K562 (cell line): ENCODE results near the gene RTP3. TPM values are rescaled to one million over a fixed set of nuclear protein-coding genes. Genes with fewer than 3 reads are reported as not detected.

ENCODE experiments used
- CXXC5 ChIP-seq: fragments of 250-450 bp; sonication (Bioruptor Pico); IDR thresholded peaks from 2 replicates; pipeline ENCODE4 v1.8.0; 2022; ENCODE audit warnings: inconsistent platforms, mild to moderate bottlenecking, moderate library complexity
- FIP1L1 ChIP-seq: fragments of 200-400 bp; formaldehyde crosslinking; IDR thresholded peaks from 2 replicates; pipeline ENCODE4 v1.6.1; 2018; ENCODE audit warnings: mild to moderate bottlenecking, low read depth, low read length; ENCODE audit not compliant: poor library complexity, severe bottlenecking
- KDM5B ChIP-seq: fragments of 200-600 bp; sonication (generic); IDR thresholded peaks from 2 replicates; pipeline ENCODE4 v1.6.1; 2012; ENCODE audit warnings: low read depth, mild to moderate bottlenecking, moderate library complexity, low read length, control low read depth, inconsistent platforms; ENCODE audit not compliant: insufficient replicate concordance
- MIER1 ChIP-seq: fragments of 450-650 bp; IDR thresholded peaks from 2 replicates; pipeline ENCODE4 v1.6.1; 2016; ENCODE audit warnings: antibody characterized with exemption, mild to moderate bottlenecking, low read depth
- PYGO2 ChIP-seq: fragments of 450-650 bp; IDR thresholded peaks from 2 replicates; pipeline ENCODE4 v1.6.1; 2016; ENCODE audit warnings: mild to moderate bottlenecking, missing genetic modification characterization, moderate library complexity, missing compliant biosample characterization
- RBBP5 ChIP-seq: fragments of 200-600 bp; sonication (generic); IDR thresholded peaks from 2 replicates; pipeline ENCODE4 v1.6.1; 2012; ENCODE audit warnings: borderline replicate concordance, mild to moderate bottlenecking, low read length, control low read depth, inconsistent platforms; ENCODE audit not compliant: insufficient read depth, poor library complexity, severe bottlenecking
- SMARCB1 ChIP-seq: IDR thresholded peaks from 2 replicates; pipeline ENCODE4 v1.6.1; 2011; ENCODE audit warnings: improper control_type of control experiment, low read depth; ENCODE audit not compliant: insufficient read length
- TAL1 ChIP-seq: fragments of 450-650 bp; IDR thresholded peaks from 2 replicates; pipeline ENCODE4 v1.6.1; 2016; ENCODE audit warnings: mild to moderate bottlenecking
- ZEB2 ChIP-seq: fragments of 450-650 bp; IDR thresholded peaks from 2 replicates; pipeline ENCODE4 v1.6.1; 2016
- ZNF12 ChIP-seq: sonication (generic); formaldehyde crosslinking; IDR thresholded peaks from 2 replicates; pipeline ENCODE4 v1.4.0; 2020; ENCODE audit warnings: mild to moderate bottlenecking, missing genetic modification reagents
- ZNF146 ChIP-seq: IDR thresholded peaks from one replicate; pipeline ENCODE4 v1.6.1; 2018; ENCODE audit warnings: missing compliant biosample characterization; ENCODE audit not compliant: unreplicated experiment
- ZNF174 ChIP-seq: fragments of 250-450 bp; sonication (Bioruptor Pico); IDR thresholded peaks from 2 replicates; pipeline ENCODE4 v1.4.0; 2020; ENCODE audit warnings: mild to moderate bottlenecking
- ZNF212 ChIP-seq: fragments of 450-650 bp; formaldehyde crosslinking; IDR thresholded peaks from 2 replicates; pipeline ENCODE4 v1.4.0; 2020; ENCODE audit warnings: mild to moderate bottlenecking
- ZNF347 ChIP-seq: fragments of 450-650 bp; formaldehyde crosslinking; IDR thresholded peaks from 2 replicates; pipeline ENCODE4 v1.4.0; 2020; ENCODE audit warnings: low read depth, mild to moderate bottlenecking, moderate library complexity
- polyA plus RNA-seq, 8 experiments: library from polyadenylated mRNA; depleted of rRNA in 4 of 8; stranded (reverse) in 5 of 8; unstranded in 3 of 8; fragments of >200 nt; fragmentation: Nextera tagmentation in 2 of 8; fragmentation: Illumina TruSeq in 1 of 8; extraction: Ambion mirVana in 2 of 8; extraction: Trizol in 1 of 8; gene quantifications; 2 replicates each; pipeline versions ENCODE4 v1.2.1 to v1.2.3, GENCODE V29; 2011 to 2014; ENCODE audit warnings: inconsistent platforms in 1 of 8, missing spikeins in 1 of 8
- total RNA-seq, 7 experiments: library from RNA; depleted of rRNA in 6 of 7; stranded (reverse); fragments of >200 nt in 6 of 7; fragmentation: Illumina TruSeq in 2 of 7; extraction: Trizol in 2 of 7; gene quantifications; 2 replicates each; pipeline versions ENCODE4 v1.2.1 to v1.2.3, GENCODE V29; 2011 to 2021; ENCODE audit warnings: low replicate concordance in 1 of 7
- TF ChIP-seq, protein P1 (sequence below): sonication (generic); formaldehyde crosslinking; IDR thresholded peaks from 2 replicates; pipeline ENCODE4 v1.8.1; 2023; ENCODE audit warnings: mild to moderate bottlenecking, missing genetic modification reagents
- TF ChIP-seq, protein P2 (sequence below): fragments of 250-450 bp; sonication (Bioruptor Pico); IDR thresholded peaks from 2 replicates; pipeline ENCODE4 v1.8.0; 2021; ENCODE audit warnings: moderate library complexity, mild to moderate bottlenecking, inconsistent platforms
- TF ChIP-seq, protein P3 (sequence below): fragments of 250-450 bp; sonication (Bioruptor Pico); IDR thresholded peaks from 2 replicates; pipeline ENCODE4 v1.4.0; 2020
- TF ChIP-seq, protein P4 (sequence below), 2 experiments: fragments of 450-650 bp in 1 of 2; sonication (generic) in 1 of 2; formaldehyde crosslinking; conservative IDR thresholded peaks; 2 replicates each; pipeline versions ENCODE4 v1.4.0 to v1.8.1; 2020 to 2022; ENCODE audit warnings: mild to moderate bottlenecking in 1 of 2, missing genetic modification reagents in 1 of 2

Gene RTP3
- total and polyA plus RNA-seq, 9 of the 15 experiments (the other 6 are each of a cell fraction or from before 2014, with no cell fraction given), result not detected

DNA sequence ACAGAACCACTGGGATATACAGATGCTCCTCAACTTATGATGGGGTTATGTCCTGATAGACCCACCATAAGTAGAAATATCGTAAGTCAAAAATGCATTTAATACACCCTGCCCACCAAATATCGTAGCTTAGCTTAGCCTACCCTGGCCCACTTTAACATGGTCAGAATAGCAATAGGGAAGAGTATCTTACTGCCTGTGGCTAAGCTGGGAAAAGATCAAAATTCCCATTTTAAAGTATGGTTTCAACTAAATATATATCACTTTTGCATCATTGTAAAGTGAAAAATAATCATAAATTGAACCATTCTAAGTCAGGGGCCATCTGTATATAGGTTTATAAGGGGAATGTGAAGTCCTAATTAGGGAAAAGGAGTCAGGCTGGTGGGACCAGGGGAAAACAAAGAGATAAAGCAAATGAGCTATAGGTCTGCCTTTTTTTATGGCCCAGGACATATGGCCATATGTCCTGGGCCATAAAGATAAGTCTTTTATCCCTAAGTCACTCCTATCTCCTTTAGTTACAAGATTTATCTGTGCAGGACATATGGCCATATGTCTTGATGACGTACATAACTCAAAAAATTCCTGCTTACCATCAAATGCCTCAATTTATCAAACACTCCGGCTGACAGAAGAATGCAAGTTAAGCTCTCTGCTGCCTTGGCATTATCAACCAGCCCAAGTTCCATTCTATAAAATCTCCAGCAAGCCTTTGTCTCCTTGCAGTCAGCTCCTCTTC, 11.2 kb downstream of the RTP3 start (continued):
- TF ChIP-seq ZNF12 (CRISPR knock-in tag), result no peak
- TF ChIP-seq, protein P1, sequence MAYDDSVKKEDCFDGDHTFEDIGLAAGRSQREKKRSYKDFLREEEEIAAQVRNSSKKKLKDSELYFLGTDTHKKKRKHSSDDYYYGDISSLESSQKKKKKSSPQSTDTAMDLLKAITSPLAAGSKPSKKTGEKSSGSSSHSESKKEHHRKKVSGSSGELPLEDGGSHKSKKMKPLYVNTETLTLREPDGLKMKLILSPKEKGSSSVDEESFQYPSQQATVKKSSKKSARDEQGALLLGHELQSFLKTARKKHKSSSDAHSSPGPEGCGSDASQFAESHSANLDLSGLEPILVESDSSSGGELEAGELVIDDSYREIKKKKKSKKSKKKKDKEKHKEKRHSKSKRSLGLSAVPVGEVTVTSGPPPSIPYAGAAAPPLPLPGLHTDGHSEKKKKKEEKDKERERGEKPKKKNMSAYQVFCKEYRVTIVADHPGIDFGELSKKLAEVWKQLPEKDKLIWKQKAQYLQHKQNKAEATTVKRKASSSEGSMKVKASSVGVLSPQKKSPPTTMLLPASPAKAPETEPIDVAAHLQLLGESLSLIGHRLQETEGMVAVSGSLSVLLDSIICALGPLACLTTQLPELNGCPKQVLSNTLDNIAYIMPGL, result no peak
- TF ChIP-seq ZEB2, result peak; percentile 83; the same call in 1 of the 2 replicates
- TF ChIP-seq RBBP5, result peak; percentile 36
- no peak for TF ChIP-seq MIER1
- peak; percentile 87 for TF ChIP-seq CXXC5 (CRISPR knock-in tag)
- TF ChIP-seq TAL1, result peak; percentile 100
- TF ChIP-seq ZNF146 (CRISPR knock-in tag), result no peak
- TF ChIP-seq PYGO2 (tag), result peak; percentile 96
- TF ChIP-seq SMARCB1, result peak; percentile 86
- no peak for TF ChIP-seq ZNF174 (CRISPR knock-in tag)
- no peak for TF ChIP-seq ZNF347 (CRISPR knock-in tag)
- TF ChIP-seq, protein P2, sequence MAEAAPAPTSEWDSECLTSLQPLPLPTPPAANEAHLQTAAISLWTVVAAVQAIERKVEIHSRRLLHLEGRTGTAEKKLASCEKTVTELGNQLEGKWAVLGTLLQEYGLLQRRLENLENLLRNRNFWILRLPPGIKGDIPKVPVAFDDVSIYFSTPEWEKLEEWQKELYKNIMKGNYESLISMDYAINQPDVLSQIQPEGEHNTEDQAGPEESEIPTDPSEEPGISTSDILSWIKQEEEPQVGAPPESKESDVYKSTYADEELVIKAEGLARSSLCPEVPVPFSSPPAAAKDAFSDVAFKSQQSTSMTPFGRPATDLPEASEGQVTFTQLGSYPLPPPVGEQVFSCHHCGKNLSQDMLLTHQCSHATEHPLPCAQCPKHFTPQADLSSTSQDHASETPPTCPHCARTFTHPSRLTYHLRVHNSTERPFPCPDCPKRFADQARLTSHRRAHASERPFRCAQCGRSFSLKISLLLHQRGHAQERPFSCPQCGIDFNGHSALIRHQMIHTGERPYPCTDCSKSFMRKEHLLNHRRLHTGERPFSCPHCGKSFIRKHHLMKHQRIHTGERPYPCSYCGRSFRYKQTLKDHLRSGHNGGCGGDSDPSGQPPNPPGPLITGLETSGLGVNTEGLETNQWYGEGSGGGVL, result no peak
- TF ChIP-seq, protein P3, sequence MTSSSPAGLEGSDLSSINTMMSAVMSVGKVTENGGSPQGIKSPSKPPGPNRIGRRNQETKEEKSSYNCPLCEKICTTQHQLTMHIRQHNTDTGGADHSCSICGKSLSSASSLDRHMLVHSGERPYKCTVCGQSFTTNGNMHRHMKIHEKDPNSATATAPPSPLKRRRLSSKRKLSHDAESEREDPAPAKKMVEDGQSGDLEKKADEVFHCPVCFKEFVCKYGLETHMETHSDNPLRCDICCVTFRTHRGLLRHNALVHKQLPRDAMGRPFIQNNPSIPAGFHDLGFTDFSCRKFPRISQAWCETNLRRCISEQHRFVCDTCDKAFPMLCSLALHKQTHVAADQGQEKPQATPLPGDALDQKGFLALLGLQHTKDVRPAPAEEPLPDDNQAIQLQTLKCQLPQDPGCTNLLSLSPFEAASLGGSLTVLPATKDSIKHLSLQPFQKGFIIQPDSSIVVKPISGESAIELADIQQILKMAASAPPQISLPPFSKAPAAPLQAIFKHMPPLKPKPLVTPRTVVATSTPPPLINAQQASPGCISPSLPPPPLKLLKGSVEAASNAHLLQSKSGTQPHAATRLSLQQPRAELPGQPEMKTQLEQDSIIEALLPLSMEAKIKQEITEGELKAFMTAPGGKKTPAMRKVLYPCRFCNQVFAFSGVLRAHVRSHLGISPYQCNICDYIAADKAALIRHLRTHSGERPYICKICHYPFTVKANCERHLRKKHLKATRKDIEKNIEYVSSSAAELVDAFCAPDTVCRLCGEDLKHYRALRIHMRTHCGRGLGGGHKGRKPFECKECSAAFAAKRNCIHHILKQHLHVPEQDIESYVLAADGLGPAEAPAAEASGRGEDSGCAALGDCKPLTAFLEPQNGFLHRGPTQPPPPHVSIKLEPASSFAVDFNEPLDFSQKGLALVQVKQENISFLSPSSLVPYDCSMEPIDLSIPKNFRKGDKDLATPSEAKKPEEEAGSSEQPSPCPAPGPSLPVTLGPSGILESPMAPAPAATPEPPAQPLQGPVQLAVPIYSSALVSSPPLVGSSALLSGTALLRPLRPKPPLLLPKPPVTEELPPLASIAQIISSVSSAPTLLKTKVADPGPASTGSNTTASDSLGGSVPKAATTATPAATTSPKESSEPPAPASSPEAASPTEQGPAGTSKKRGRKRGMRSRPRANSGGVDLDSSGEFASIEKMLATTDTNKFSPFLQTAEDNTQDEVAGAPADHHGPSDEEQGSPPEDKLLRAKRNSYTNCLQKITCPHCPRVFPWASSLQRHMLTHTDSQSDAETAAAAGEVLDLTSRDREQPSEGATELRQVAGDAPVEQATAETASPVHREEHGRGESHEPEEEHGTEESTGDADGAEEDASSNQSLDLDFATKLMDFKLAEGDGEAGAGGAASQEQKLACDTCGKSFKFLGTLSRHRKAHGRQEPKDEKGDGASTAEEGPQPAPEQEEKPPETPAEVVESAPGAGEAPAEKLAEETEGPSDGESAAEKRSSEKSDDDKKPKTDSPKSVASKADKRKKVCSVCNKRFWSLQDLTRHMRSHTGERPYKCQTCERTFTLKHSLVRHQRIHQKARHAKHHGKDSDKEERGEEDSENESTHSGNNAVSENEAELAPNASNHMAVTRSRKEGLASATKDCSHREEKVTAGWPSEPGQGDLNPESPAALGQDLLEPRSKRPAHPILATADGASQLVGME (CRISPR knock-in tag), result no peak
- TF ChIP-seq, protein P4, sequence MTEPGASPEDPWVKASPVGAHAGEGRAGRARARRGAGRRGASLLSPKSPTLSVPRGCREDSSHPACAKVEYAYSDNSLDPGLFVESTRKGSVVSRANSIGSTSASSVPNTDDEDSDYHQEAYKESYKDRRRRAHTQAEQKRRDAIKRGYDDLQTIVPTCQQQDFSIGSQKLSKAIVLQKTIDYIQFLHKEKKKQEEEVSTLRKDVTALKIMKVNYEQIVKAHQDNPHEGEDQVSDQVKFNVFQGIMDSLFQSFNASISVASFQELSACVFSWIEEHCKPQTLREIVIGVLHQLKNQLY (CRISPR knock-in tag; conservative IDR thresholded peaks at IDR 0.05), result no peak
- no peak for TF ChIP-seq KDM5B
- no peak for TF ChIP-seq ZNF212 (CRISPR knock-in tag)
- no peak for TF ChIP-seq FIP1L1
